WTC11 (cell line): ENCODE data around the gene ABR.

Source experiments
- CTCF ChIP-seq: fragments of 200-600 bp; IDR thresholded peaks from 2 replicates; pipeline ENCODE4 v1.8.0; 2022; ENCODE audit warnings: antibody characterized with exemption
- E2F4 ChIP-seq: sonication (generic); formaldehyde crosslinking; IDR thresholded peaks from 2 replicates; pipeline ENCODE4 v1.8.1; 2022; ENCODE audit warnings: low read depth, mild to moderate bottlenecking, moderate library complexity, missing genetic modification reagents, borderline replicate concordance
- NR1H2 ChIP-seq: sonication (generic); formaldehyde crosslinking; IDR thresholded peaks from 2 replicates; pipeline ENCODE4 v1.9.0; 2021; ENCODE audit warnings: mild to moderate bottlenecking, moderate library complexity, missing genetic modification reagents
- SOX15 ChIP-seq: fragments of 250-450 bp; sonication (Bioruptor Pico); IDR thresholded peaks from 2 replicates; pipeline ENCODE4 v1.9.0; 2021; ENCODE audit warnings: mild to moderate bottlenecking
- STAT6 ChIP-seq: sonication (generic); formaldehyde crosslinking; conservative IDR thresholded peaks from 2 replicates; pipeline ENCODE4 v1.8.1; 2023; ENCODE audit warnings: mild to moderate bottlenecking, low read depth, missing genetic modification reagents, moderate library complexity
- ZNF138 ChIP-seq: sonication (generic); formaldehyde crosslinking; conservative IDR thresholded peaks from 2 replicates; pipeline ENCODE4 v1.8.1; 2022; ENCODE audit warnings: mild to moderate bottlenecking, moderate library complexity, missing genetic modification reagents

- no peak for TF ChIP-seq NR1H2 (CRISPR knock-in tag)
- no peak for TF ChIP-seq E2F4
- no peak for TF ChIP-seq STAT6 (CRISPR knock-in tag)
- no peak for TF ChIP-seq ZNF138
- no peak for TF ChIP-seq CTCF
- TF ChIP-seq SOX15: no peak
These were observed 25.1 kb downstream of the ABR start for GRCh38 chr17:1154704-1155103.
